ENCODE results near the gene AUTS2.

AUTS2 gene

DNA sequence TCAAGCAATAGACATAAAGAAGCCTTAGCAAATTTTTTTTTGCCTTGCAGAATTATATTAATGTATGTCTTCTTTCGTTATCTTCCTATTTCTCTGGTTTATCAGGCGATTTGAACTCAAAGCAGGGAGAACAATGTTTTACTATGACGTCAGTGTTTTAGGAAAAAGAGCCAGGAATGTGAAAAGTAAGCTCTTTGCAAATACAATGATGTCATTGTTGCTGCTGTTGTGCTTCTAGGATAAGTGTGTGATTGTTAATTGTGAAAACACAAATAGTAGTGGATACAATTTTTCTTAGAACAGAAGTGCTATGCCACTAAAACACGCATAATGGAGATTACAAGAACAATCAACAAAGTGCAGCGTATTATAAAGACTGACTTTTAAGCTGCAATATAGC, 9.5 kb upstream of the AUTS2 start:
- no peak overlapping the region for H3K27ac ChIP-seq
- no peak for DNase-seq
- peaks cover 4% of the 10 kb centered on the region for H3K9me3 ChIP-seq (ENCODE audit: severe bottlenecking)
- H3K36me3 ChIP-seq = no peaks in the 10 kb centered on the region
- H3K4me3 ChIP-seq (ENCODE audit: low read depth, low read length) = no peak overlapping the region
- no peaks in the 10 kb centered on the region for H3K27me3 ChIP-seq (ENCODE audit: insufficient read depth, low read depth, severe bottlenecking)
- no peak for TF ChIP-seq CTCF (IDR thresholded peaks at IDR 0.05; ENCODE audit: low read depth, low read length)

DNA sequence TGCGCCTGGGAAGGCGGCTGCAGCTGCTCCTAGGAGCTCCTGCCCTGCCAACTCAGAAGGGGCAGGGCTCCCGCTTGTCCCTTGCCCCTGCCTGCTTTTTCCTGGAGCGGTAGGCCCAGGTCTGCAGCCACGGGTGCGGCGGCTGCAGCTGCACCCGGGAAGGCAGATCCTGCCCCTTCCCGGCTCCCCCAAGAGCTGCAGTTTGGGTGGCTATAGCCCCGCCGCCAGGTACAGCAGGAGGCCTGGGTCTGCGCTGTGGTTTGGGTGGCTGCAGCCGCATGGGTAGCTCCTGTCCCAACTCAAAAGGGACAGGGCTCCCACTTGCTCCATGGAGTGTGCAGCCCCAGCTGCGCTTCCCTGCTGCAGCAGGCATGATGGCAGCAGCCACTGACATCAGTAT, 6.5 kb upstream of the AUTS2 start:
- no peaks in the 10 kb centered on the region for H3K36me3 ChIP-seq
- no peak for TF ChIP-seq CTCF (IDR thresholded peaks at IDR 0.05; ENCODE audit: low read depth, low read length)
- peaks cover 4% of the 10 kb centered on the region for H3K9me3 ChIP-seq (ENCODE audit: severe bottlenecking)
- H3K27me3 ChIP-seq (ENCODE audit: insufficient read depth, low read depth, severe bottlenecking) = no peaks in the 10 kb centered on the region
- DNase-seq = no peak
- H3K27ac ChIP-seq = no peak overlapping the region
- H3K4me3 ChIP-seq (ENCODE audit: low read depth, low read length) = no peak overlapping the region

- no peak for DNase-seq
- no peaks in the 10 kb centered on the region for H3K27me3 ChIP-seq (ENCODE audit: insufficient read depth, low read depth, severe bottlenecking)
- peaks cover 4% of the 10 kb centered on the region for H3K9me3 ChIP-seq (ENCODE audit: severe bottlenecking)
- no peak for TF ChIP-seq CTCF (IDR thresholded peaks at IDR 0.05; ENCODE audit: low read depth, low read length)
- H3K4me3 ChIP-seq (ENCODE audit: low read depth, low read length) = no peak overlapping the region
- H3K36me3 ChIP-seq = 0 out of 2 replicates have a peak, but pooled peaks cover 4% of the 10 kb centered on the region
- no peak overlapping the region for H3K27ac ChIP-seq
Observed at GRCh38 chr7:69593511-69593910, 4.8 kb upstream of the AUTS2 start.

GRCh38 chr7:69595415-69595814, 2.9 kb upstream of the AUTS2 start:
- DNase-seq = no peak
- no peak overlapping the region for H3K4me3 ChIP-seq (ENCODE audit: low read depth, low read length)
- H3K9me3 ChIP-seq (ENCODE audit: severe bottlenecking) = peaks cover 4% of the 10 kb centered on the region
- no peak overlapping the region for H3K27ac ChIP-seq
- no peak for TF ChIP-seq CTCF (IDR thresholded peaks at IDR 0.05; ENCODE audit: low read depth, low read length)
- H3K36me3 ChIP-seq = 0 out of 2 replicates have a peak, but pooled peaks cover 4% of the 10 kb centered on the region
- no peaks in the 10 kb centered on the region for H3K27me3 ChIP-seq (ENCODE audit: insufficient read depth, low read depth, severe bottlenecking)

DNA sequence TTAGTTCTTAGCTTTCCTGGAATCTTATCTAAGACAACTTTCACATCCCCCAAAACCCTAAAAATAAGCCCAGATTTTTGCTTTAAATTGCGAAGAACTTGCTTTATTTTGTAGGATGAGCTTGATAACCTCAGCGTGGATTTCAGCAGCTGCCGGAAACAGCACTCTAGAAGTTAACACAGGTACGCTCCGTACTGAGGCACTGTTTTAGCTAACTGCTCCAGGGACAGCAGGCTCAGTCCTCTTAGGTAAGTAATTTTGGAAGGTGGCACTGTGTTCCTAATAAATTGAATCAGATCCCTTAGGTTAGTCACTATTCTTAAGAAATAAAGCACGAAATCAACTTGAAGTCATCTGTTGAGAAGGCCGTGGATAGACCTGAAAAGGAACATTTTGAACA, 2.2 kb upstream of the AUTS2 start:
- Histone ChIP-seq H3K27ac (no peak overlapping the region), H3K27me3 (ENCODE audit: insufficient read depth, low read depth, severe bottlenecking) (no peaks in the 10 kb centered on the region), H3K9me3 (ENCODE audit: severe bottlenecking) (peaks cover 2% of the 10 kb centered on the region), H3K36me3 (0 out of 2 replicates have a peak, but pooled peaks cover 4% of the 10 kb centered on the region), H3K4me3 (ENCODE audit: low read depth, low read length) (no peak overlapping the region)
- no peak for DNase-seq
- TF ChIP-seq CTCF (IDR thresholded peaks at IDR 0.05; ENCODE audit: low read depth, low read length) = no peak

DNA sequence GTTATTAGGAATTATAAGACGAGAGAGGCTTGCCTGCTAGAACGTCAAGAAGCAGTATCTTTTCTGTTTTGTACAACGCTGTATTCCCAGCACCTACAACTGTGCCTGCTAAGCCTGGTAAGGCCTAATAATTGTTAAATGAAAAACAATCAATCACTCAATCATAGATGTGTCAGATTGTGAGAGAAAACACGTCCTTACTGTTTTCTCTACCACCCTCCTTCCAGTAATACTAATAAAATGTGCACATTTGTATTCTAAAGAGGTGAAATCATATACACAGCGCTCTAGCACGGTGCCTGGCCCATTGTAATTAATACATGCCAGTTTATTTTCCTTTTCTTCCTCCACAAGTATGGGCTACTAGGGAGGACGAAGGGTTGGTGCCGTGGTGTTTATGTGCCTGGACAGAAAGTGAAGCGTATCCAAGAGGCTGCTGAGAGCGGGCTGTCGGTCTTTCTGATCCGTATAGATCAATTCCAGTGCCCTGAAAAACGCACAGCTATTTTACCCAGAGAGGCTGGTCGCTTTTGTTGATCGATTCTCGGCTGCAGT, 1.5 kb upstream of the AUTS2 start:
- Histone ChIP-seq H3K27me3 (ENCODE audit: insufficient read depth, low read depth, severe bottlenecking) (no peaks in the 10 kb centered on the region), H3K9me3 (ENCODE audit: severe bottlenecking) (no peaks in the 10 kb centered on the region), H3K27ac (peak overlapping the region; percentile 89), H3K4me3 (ENCODE audit: low read depth, low read length) (peak overlapping the region; percentile 80), H3K36me3 (0 out of 2 replicates have a peak, but pooled peaks cover 4% of the 10 kb centered on the region)
- no peak for DNase-seq
- no peak for TF ChIP-seq CTCF (IDR thresholded peaks at IDR 0.05; ENCODE audit: low read depth, low read length)
